ENCODE results near the gene CDH4.

- no peak for TF ChIP-seq NR2C2 (CRISPR knock-in tag; IDR thresholded peaks at IDR 0.05)
- no peak for TF ChIP-seq CTCF (IDR thresholded peaks at IDR 0.05)
- TF ChIP-seq JUN (CRISPR knock-in tag; IDR thresholded peaks at IDR 0.05) = no peak
- TF ChIP-seq ATF2 (CRISPR knock-in tag; IDR thresholded peaks at IDR 0.05; ENCODE audit: borderline replicate concordance, low read depth) = no peak
- TF ChIP-seq RELA (CRISPR knock-in tag; IDR thresholded peaks at IDR 0.05; ENCODE audit: borderline replicate concordance) = no peak
Measured at GRCh38 chr20:61812845-61813485, 560.9 kb downstream of the CDH4 start.
